Natural killer cell (primary cell): ENCODE data around the gene IGFLR1. TPM values are rescaled to one million over a fixed set of nuclear protein-coding genes. Genes with fewer than 3 reads are reported as not detected.
"Not testable (repeated sequence)": the region's sequence is repeated elsewhere in the genome, so short reads cannot be mapped to it uniquely, and the experiment has no call there.

Experiments
- ATAC-seq, 3 donors: fragments of 150-1000 bp in 2 of 3; fragments of 200-7000 bp in 1 of 3; cut with Tn5 transposase; 1 replicate in 1 of 3; 2 replicates in 2 of 3; pipeline ENCODE4 v1.10.0; 2021; ENCODE audit warnings: mild to moderate bottlenecking in 2 of 3, moderate library complexity in 2 of 3
- DNase-seq, 2 donors: peaks; one replicate each; pipeline versions ENCODE4 v3.0.0 to v3.0.0-alpha.2; 2013 to 2021; ENCODE audit warnings: mixed read lengths in 1 of 2
- H3K27ac ChIP-seq: one replicate; pipeline ENCODE4 v1.5.1; 2013; ENCODE audit warnings: mild to moderate bottlenecking, low read length
- H3K27me3 ChIP-seq: one replicate; pipeline ENCODE4 v1.6.1; 2013; ENCODE audit warnings: low read length; ENCODE audit not compliant: control insufficient read depth, insufficient read depth
- H3K36me3 ChIP-seq: one replicate; pipeline ENCODE4 v1.6.1; 2013; ENCODE audit warnings: low read length; ENCODE audit not compliant: control insufficient read depth, insufficient read depth
- H3K4me1 ChIP-seq: one replicate; pipeline ENCODE4 v1.6.1; 2013; ENCODE audit warnings: low read length; ENCODE audit not compliant: control insufficient read depth, insufficient read depth
- H3K4me3 ChIP-seq: one replicate; pipeline ENCODE4 v1.5.1; 2013; ENCODE audit warnings: low read length
- H3K9me3 ChIP-seq: one replicate; pipeline ENCODE4 v1.6.1; 2013; ENCODE audit warnings: low read length; ENCODE audit not compliant: control insufficient read depth, insufficient read depth
- H3K27ac Mint-ChIP-seq, 2 donors: one replicate each; pipeline ENCODE4 v1.8.0; 2022; ENCODE audit warnings: mild to moderate bottlenecking in 2 of 2, mixed read lengths in 2 of 2, moderate library complexity in 1 of 2
- H3K27me3 Mint-ChIP-seq, 2 donors: one replicate each; pipeline ENCODE4 v1.8.0; 2022; ENCODE audit warnings: low read depth in 2 of 2, mixed read lengths in 2 of 2
- H3K36me3 Mint-ChIP-seq: one replicate; pipeline ENCODE4 v1.8.0; 2022; ENCODE audit warnings: mixed read lengths
- H3K4me1 Mint-ChIP-seq, 2 donors: one replicate each; pipeline ENCODE4 v1.8.0; 2022; ENCODE audit warnings: mixed read lengths in 2 of 2
- H3K4me3 Mint-ChIP-seq: one replicate; pipeline ENCODE4 v1.8.0; 2022; ENCODE audit warnings: mild to moderate bottlenecking, moderate library complexity, mixed read lengths
- H3K9me3 Mint-ChIP-seq, 2 donors: one replicate each; pipeline ENCODE4 v1.8.0; 2022; ENCODE audit warnings: mixed read lengths in 2 of 2
- CTCF ChIP-seq: fragments of 200-600 bp; IDR thresholded peaks from one replicate; pipeline ENCODE4 v1.8.0; 2022; ENCODE audit warnings: antibody characterized with exemption
- WGBS: methylation state at CpG from one replicate; pipeline ENCODE4 v1.1.7; 2013; ENCODE audit warnings: missing lambda C conversion rate; ENCODE audit not compliant: insufficient coverage; 5-methylcytosine and 5-hydroxymethylcytosine counted together
- intact Hi-C: fragments of 100-400 bp; cut with micrococcal nuclease; formaldehyde crosslinking; loops from one replicate; pipeline ENCODE4 v1.14.2; 2022
- total RNA-seq, 4 donors: library from RNA; stranded (reverse); fragments of 120-200 nt in 1 of 4; gene quantifications; one replicate each; pipeline versions ENCODE4 v1.2.3 to v1.2.4, GENCODE V29; 2013 to 2022

Gene IGFLR1
- total RNA-seq, 3 donors from 2014 or later (not counting 1 experiment from before 2014, with no cell fraction given): 57.7 to 75.6 (median 69.6) TPM

- Histone ChIP-seq H3K4me3 (no peak overlapping the region), H3K27me3 (no peaks in the 10 kb centered on the region), H3K36me3 (peaks cover 2% of the 10 kb centered on the region), H3K4me1 (peaks cover 16% of the 10 kb centered on the region), H3K9me3 (no peaks in the 10 kb centered on the region), H3K27ac (no peak overlapping the region)
- H3K9me3 Mint-ChIP-seq: no peaks in the 10 kb centered on the region
- H3K4me3 Mint-ChIP-seq: no peak overlapping the region
- ATAC-seq: no peak
- H3K36me3 Mint-ChIP-seq: no peaks in the 10 kb centered on the region
- peaks cover 18 to 27% of the 10 kb centered on the region in 2 donors for H3K4me1 Mint-ChIP-seq
- DNase-seq: no peak
- H3K27me3 Mint-ChIP-seq: no peaks in the 10 kb centered on the region
- intact Hi-C loops: no loop called here
- no peak for TF ChIP-seq CTCF
- no peak overlapping the region for H3K27ac Mint-ChIP-seq
- WGBS: 89% methylated on average over 8 of the region's 9 CpGs
Measured at GRCh38 chr19:35773020-35773806, 31.0 kb upstream of the IGFLR1 start.

- H3K9me3 Mint-ChIP-seq, DNase-seq, H3K36me3 ChIP-seq, H3K4me3 Mint-ChIP-seq, H3K9me3 ChIP-seq, H3K27ac ChIP-seq, H3K27me3 Mint-ChIP-seq, H3K4me3 ChIP-seq, H3K27ac Mint-ChIP-seq, ATAC-seq, intact Hi-C loops, H3K36me3 Mint-ChIP-seq, H3K27me3 ChIP-seq: not testable (repeated sequence)
- H3K4me1 Mint-ChIP-seq: peaks cover 18 to 27% of the 10 kb centered on the region in 2 donors
- WGBS: 94% methylated on average over 5 of the region's 5 CpGs
- peaks cover 16% of the 10 kb centered on the region for H3K4me1 ChIP-seq
Measured at GRCh38 chr19:35772362-35772761, 30.1 kb upstream of the IGFLR1 start.

GRCh38 chr19:35768082-35768421, 25.8 kb upstream of the IGFLR1 start:
- WGBS: 91% methylated on average over 15 of the region's 15 CpGs
- peaks cover 16% of the 10 kb centered on the region for H3K36me3 ChIP-seq

More at GRCh38 chr19:35768082-35768421, 25.8 kb upstream of the IGFLR1 start:
- no peaks in the 10 kb centered on the region for H3K9me3 ChIP-seq
- H3K27me3 Mint-ChIP-seq: no peaks in the 10 kb centered on the region
- DNase-seq (no peak), ATAC-seq (no peak)
- no peaks in the 10 kb centered on the region for H3K27me3 ChIP-seq
- H3K4me1 ChIP-seq: no peaks in the 10 kb centered on the region
- H3K9me3 Mint-ChIP-seq: no peaks in the 10 kb centered on the region
- H3K27ac Mint-ChIP-seq: no peak overlapping the region
- no peak for TF ChIP-seq CTCF
- intact Hi-C loops: no loop called here
- H3K36me3 Mint-ChIP-seq: no peaks in the 10 kb centered on the region
- no peaks in the 10 kb centered on the region for H3K4me1 Mint-ChIP-seq
- no peak overlapping the region for H3K4me3 Mint-ChIP-seq
- H3K27ac ChIP-seq: no peak overlapping the region
- H3K4me3 ChIP-seq: no peak overlapping the region
